ENCODE measurements around the gene LITAFD. TPM values are rescaled to one million over a fixed set of nuclear protein-coding genes. Genes with fewer than 3 reads are reported as not detected.

LITAFD gene
- total and polyA plus RNA-seq, 2 of the 4 experiments (the other 2 are of a cell fraction): not detected

DNA sequence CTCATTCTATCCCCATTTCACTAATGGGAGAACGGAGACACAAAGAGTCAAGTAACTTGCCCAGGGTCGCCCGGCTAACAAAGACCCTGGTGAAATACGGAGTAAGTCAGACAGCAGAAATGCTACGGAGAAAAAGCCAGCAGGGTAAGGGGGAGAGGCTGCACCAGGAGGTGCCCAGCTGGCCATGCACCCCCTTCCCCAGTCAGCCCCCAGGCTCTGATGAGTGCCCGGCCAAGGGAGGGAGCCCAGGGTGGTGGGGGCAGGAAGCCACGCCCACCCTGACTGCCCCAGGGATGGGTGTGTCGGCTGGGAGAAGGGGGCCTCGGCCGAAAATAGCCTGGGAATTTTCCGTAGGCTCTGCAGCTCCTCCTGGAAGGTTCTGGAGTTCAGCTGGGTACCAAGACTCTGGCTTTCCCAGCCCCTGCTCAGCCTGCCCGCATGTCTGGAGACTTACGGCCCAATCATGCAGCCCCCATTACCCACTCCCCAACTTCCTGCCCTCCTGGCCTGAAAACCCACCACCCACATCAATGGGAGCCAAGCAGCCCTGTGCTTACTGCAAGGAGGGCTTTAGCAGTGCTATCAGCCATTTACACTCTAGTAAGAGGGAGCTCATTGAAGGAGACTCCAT is 17.6 kb upstream of the LITAFD start:
- Histone ChIP-seq H2BK15ac (ENCODE audit: low read depth, low read length) (no peak overlapping the region), H4K5ac (ENCODE audit: low read depth, low read length) (no peak overlapping the region), H3K4me2 (ENCODE audit: low read depth, low read length) (no peak overlapping the region), H2BK120ac (ENCODE audit: low read depth, low read length) (no peak overlapping the region), H4K91ac (ENCODE audit: insufficient read depth, low read depth, low read length) (no peak overlapping the region), H2BK5ac (ENCODE audit: low read depth, low read length, poor library complexity, severe bottlenecking) (no peak overlapping the region), H3K18ac (ENCODE audit: low read depth, low read length) (no peak overlapping the region), H3K27me3 (ENCODE audit: control insufficient read depth, insufficient read depth, low read length) (no peaks in the 10 kb centered on the region), H3K23ac (ENCODE audit: low read depth, low read length) (no peak overlapping the region), H3K9ac (ENCODE audit: low read depth, low read length) (no peak overlapping the region), H4K20me1 (ENCODE audit: insufficient read depth, low read length) (peaks cover 77% of the 10 kb centered on the region), H3K4me3 (ENCODE audit: insufficient read depth, low read depth, low read length) (no peak overlapping the region), H3K27ac (ENCODE audit: insufficient read depth, low read length) (no peak overlapping the region), H3K4ac (ENCODE audit: low read depth, low read length) (no peak overlapping the region), H3K9me3 (ENCODE audit: control insufficient read depth, insufficient read depth, low read length) (no peaks in the 10 kb centered on the region), H2AK9ac (replicated peaks; ENCODE audit: low read depth, low read length, poor library complexity) (peak overlapping the region; percentile 31), H3K36me3 (ENCODE audit: control insufficient read depth, insufficient read depth, low read length) (peaks cover 4% of the 10 kb centered on the region), H3K14ac (replicated peaks; ENCODE audit: low read depth, low read length) (no peak overlapping the region), H2AK5ac (ENCODE audit: low read depth, low read length) (0 out of 2 replicates have a peak overlapping the region, but pooled peaks have one; percentile 29), H2BK20ac (ENCODE audit: low read depth, low read length) (no peak overlapping the region), H3K56ac (ENCODE audit: extremely low read depth, insufficient read depth, low read length) (no peak overlapping the region), H4K8ac (ENCODE audit: low read depth in 2 of 2, low read length in 2 of 2) (no peak overlapping the region), H3K4me1 (ENCODE audit: control insufficient read depth, insufficient read depth, low read length) (peaks cover 31% of the 10 kb centered on the region), H3K79me1 (ENCODE audit: low read depth in 1 of 2, low read length in 2 of 2) (peaks cover 8 to 88% of the 10 kb centered on the region in 2 experiments), H2AFZ (replicated peaks; ENCODE audit: low read length, poor library complexity) (no peak overlapping the region), H3K9me1 (ENCODE audit: insufficient read depth, low read length) (peaks cover 19% of the 10 kb centered on the region)
- WGBS, 2 experiments (ENCODE audit: extremely low coverage in 2 of 2, insufficient read length in 1 of 2): 54% methylated on average over 5 of the region's 13 CpGs; no CpG with 5 or more reads in 1 of the 2 experiments
- intact Hi-C loops (cut with micrococcal nuclease): loop anchor here (5.0 kb wide), 1 partner anchor 67 kb away; the partner anchor contains the start of genes PMM2 and TMEM186
- DNase-seq: no peak
- in situ Hi-C loops (cut with MboI; ENCODE audit: low sequenced_read_pairs): no loop called here
- dilution Hi-C loops (cut with HindIII; ENCODE audit: low sequenced_read_pairs, unreplicated experiment): no loop called here
- no TSS peak for BruUV-seq (replicated peaks)
- POLR2A ChIA-PET (ENCODE audit: unreplicated experiment): interaction anchor here (0.6 kb wide), 1 partner anchor 15 kb away, joined by 3 read pairs; no protein-coding TSS in a partner anchor
- no peak for ATAC-seq (ENCODE audit: low read depth)
- CTCF ChIA-PET: interaction anchor here (1.2 kb wide), 1 partner anchor 9 kb away, joined by 3 read pairs; no protein-coding TSS in a partner anchor
- TF ChIP-seq SMC3 (IDR thresholded peaks at IDR 0.05; ENCODE audit: low read depth, low read length): no peak
